Liver (tissue), 9 donors: Measurements from ENCODE around the gene FOXF2. TPM values are rescaled to one million over a fixed set of nuclear protein-coding genes. Genes with fewer than 3 reads are reported as not detected.

Experiments
- DNase-seq: peaks from one replicate; pipeline ENCODE4 v3.0.0-alpha.2; 2017; ENCODE audit warnings: low spot score
- H3K27ac ChIP-seq, 2 donors: one replicate each; pipeline ENCODE4 v1.7.0; 2013; ENCODE audit warnings: inconsistent platforms in 2 of 2, low read length in 2 of 2, control low read depth in 1 of 2, low read depth in 1 of 2, mild to moderate bottlenecking in 1 of 2
- H3K27me3 ChIP-seq, 4 donors: one replicate each; pipeline versions ENCODE4 v1.6.1 to v1.7.0; 2013; ENCODE audit warnings: low read length in 3 of 4, inconsistent platforms in 1 of 4, mild to moderate bottlenecking in 1 of 4, moderate library complexity in 1 of 4; ENCODE audit not compliant: control insufficient read depth in 4 of 4, insufficient read depth in 4 of 4
- H3K36me3 ChIP-seq, 4 donors: one replicate each; pipeline versions ENCODE4 v1.6.1 to v1.7.0; 2013; ENCODE audit warnings: low read length in 3 of 4, mild to moderate bottlenecking in 3 of 4, low read depth in 1 of 4, moderate library complexity in 1 of 4; ENCODE audit not compliant: control insufficient read depth in 4 of 4, insufficient read depth in 3 of 4
- H3K4me1 ChIP-seq, 4 donors: one replicate each; pipeline versions ENCODE4 v1.6.1 to v1.7.0; 2013; ENCODE audit warnings: low read length in 3 of 4, mild to moderate bottlenecking in 3 of 4, moderate library complexity in 1 of 4; ENCODE audit not compliant: control insufficient read depth in 4 of 4, insufficient read depth in 4 of 4
- H3K4me3 ChIP-seq, 3 donors: one replicate each; pipeline versions ENCODE4 v1.6.1 to v1.7.0; 2013; ENCODE audit warnings: low read length in 3 of 3, control low read depth in 1 of 3, low read depth in 1 of 3, mild to moderate bottlenecking in 1 of 3
- H3K9ac ChIP-seq, 2 donors: one replicate each; pipeline ENCODE4 v1.7.0; 2013; ENCODE audit warnings: low read length in 2 of 2, mild to moderate bottlenecking in 2 of 2, moderate library complexity in 2 of 2, control low read depth in 1 of 2, low read depth in 1 of 2
- H3K9me3 ChIP-seq, 4 donors: one replicate each; pipeline versions ENCODE4 v1.6.1 to v1.7.0; 2013; ENCODE audit warnings: low read length in 3 of 4; ENCODE audit not compliant: control insufficient read depth in 4 of 4
- EGR1 ChIP-seq, 2 donors: IDR thresholded peaks; 2 replicates each; pipeline ENCODE4 v1.6.1; 2016 to 2018; ENCODE audit warnings: antibody characterized with exemption in 2 of 2, low read depth in 2 of 2
- FOXA1 ChIP-seq: IDR thresholded peaks from 2 replicates; pipeline ENCODE4 v1.6.1; 2016; ENCODE audit warnings: antibody characterized with exemption
- FOXA2 ChIP-seq: IDR thresholded peaks from 2 replicates; pipeline ENCODE4 v1.6.1; 2016; ENCODE audit warnings: antibody characterized with exemption
- GABPA ChIP-seq, 2 donors: IDR thresholded peaks in 1 of 2; conservative IDR thresholded peaks in 1 of 2; 2 replicates each; pipeline ENCODE4 v1.6.1; 2016; ENCODE audit warnings: antibody characterized with exemption in 2 of 2, mild to moderate bottlenecking in 1 of 2, moderate library complexity in 1 of 2
- HNF4A ChIP-seq, 2 donors: conservative IDR thresholded peaks; 2 replicates each; pipeline ENCODE4 v1.6.1; 2016; ENCODE audit warnings: antibody characterized with exemption in 2 of 2, mild to moderate bottlenecking in 2 of 2
- HNF4G ChIP-seq: IDR thresholded peaks from 2 replicates; pipeline ENCODE4 v1.6.1; 2016; ENCODE audit warnings: antibody characterized with exemption
- JUND ChIP-seq, 2 donors: IDR thresholded peaks; 2 replicates each; pipeline ENCODE4 v1.6.1; 2016; ENCODE audit warnings: antibody characterized with exemption in 2 of 2
- NR2F2 ChIP-seq: IDR thresholded peaks from 2 replicates; pipeline ENCODE4 v1.6.1; 2016; ENCODE audit warnings: antibody characterized with exemption
- RAD21 ChIP-seq, 2 donors: IDR thresholded peaks; 2 replicates each; pipeline ENCODE4 v1.6.1; 2016; ENCODE audit warnings: antibody characterized with exemption in 2 of 2, mild to moderate bottlenecking in 2 of 2
- RXRA ChIP-seq, 2 donors: IDR thresholded peaks; 2 replicates each; pipeline ENCODE4 v1.6.1; 2017 to 2018; ENCODE audit warnings: antibody characterized with exemption in 2 of 2, mild to moderate bottlenecking in 1 of 2
- SP1 ChIP-seq: IDR thresholded peaks from 2 replicates; pipeline ENCODE4 v1.6.1; 2018; ENCODE audit warnings: antibody characterized with exemption, mild to moderate bottlenecking
- TAF1 ChIP-seq: conservative IDR thresholded peaks from 2 replicates; pipeline ENCODE4 v1.6.1; 2016; ENCODE audit warnings: antibody characterized with exemption, mild to moderate bottlenecking
- YY1 ChIP-seq: IDR thresholded peaks from 2 replicates; pipeline ENCODE4 v1.6.1; 2016; ENCODE audit warnings: antibody characterized with exemption, mild to moderate bottlenecking
- WGBS: extraction: QIAGEN DNeasy Blood & Tissue Kit; methylation state at CpG from one replicate; pipeline ENCODE4 v1.1.7; 2013; 5-methylcytosine and 5-hydroxymethylcytosine counted together
- polyA plus RNA-seq, 2 donors: library from polyadenylated mRNA; stranded (reverse) in 1 of 2; unstranded in 1 of 2; fragments of 200-250 nt in 1 of 2; fragments of >200 nt in 1 of 2; fragmentation: Nextera tagmentation in 1 of 2; extraction: Ambion mirVana in 1 of 2; gene quantifications; one replicate each; pipeline versions ENCODE4 v1.2.1 to v1.2.3, GENCODE V29; 2013 to 2015
- total RNA-seq, 2 donors: library from RNA; depleted of rRNA; stranded (reverse); fragments of >200 nt; gene quantifications; one replicate each; pipeline ENCODE4 v1.2.3, GENCODE V29; 2014
- TF ChIP-seq, protein P1 (sequence below): IDR thresholded peaks from 2 replicates; pipeline ENCODE4 v1.6.1; 2016; ENCODE audit warnings: antibody characterized with exemption
- TF ChIP-seq, protein P2 (sequence below): IDR thresholded peaks from 2 replicates; pipeline ENCODE4 v1.6.1; 2016; ENCODE audit warnings: antibody characterized with exemption, mild to moderate bottlenecking
- TF ChIP-seq, protein P3 (sequence below): IDR thresholded peaks from 2 replicates; pipeline ENCODE4 v1.6.1; 2016; ENCODE audit warnings: antibody characterized with exemption
- TF ChIP-seq, protein P4 (sequence below): IDR thresholded peaks from 2 replicates; pipeline ENCODE4 v1.6.1; 2016; ENCODE audit warnings: antibody characterized with exemption
- TF ChIP-seq, protein P5 (sequence below): fragments of 150-350 bp; IDR thresholded peaks from 2 replicates; pipeline ENCODE4 v1.5.1; 2017; ENCODE audit warnings: improper control_type of control experiment, low read depth, low read length; ENCODE audit not compliant: missing input control
- donor health status: healthy.
- donor health status: healthy.
- donor health status: healthy.
- donor health status: healthy.
- donor health status: healthy.

FOXF2 gene
- total and polyA plus RNA-seq, 4 donors, result 0.05 TPM; not detected in 3

DNA sequence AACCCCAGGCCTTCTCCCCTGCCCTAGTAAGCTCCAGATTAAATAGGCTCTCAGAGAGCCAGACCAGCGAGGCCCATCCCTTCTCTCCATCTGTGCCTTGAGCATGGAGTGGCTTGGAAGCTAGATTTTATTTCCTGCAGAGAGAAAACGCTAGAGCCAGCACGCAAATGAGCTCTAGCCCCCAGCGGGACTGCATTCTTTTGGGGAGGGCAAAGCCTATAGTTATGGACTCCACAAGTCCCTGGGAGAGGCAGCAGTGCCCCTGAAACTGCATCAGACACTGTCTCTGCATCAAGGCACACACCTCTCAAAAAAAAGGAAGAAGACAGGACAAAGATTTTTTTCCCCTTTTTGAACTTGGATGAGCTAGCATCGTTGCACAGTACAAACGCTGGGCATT lies 15.8 kb downstream of the FOXF2 start:
- no peak overlapping the region for H3K9ac ChIP-seq
- H3K4me1 ChIP-seq, result no peaks in the 10 kb centered on the region
- H3K27me3 ChIP-seq, result peaks cover 0 to 5% (median 0%) of the 10 kb centered on the region in 4 donors
- no peak overlapping the region for H3K4me3 ChIP-seq
- 81% methylated on average over 6 of the region's 6 CpGs for WGBS
- TF ChIP-seq NR2F2 (no peak), FOXA2 (no peak), YY1 (no peak), TAF1 (no peak), HNF4G (no peak), SP1 (no peak), HNF4A (conservative IDR thresholded peaks at IDR 0.05) (no peak), FOXA1 (no peak), JUND (IDR thresholded peaks at IDR 0.05) (no peak), EGR1 (IDR thresholded peaks at IDR 0.05; ENCODE audit: low read depth in 2 of 2) (no peak), RXRA (IDR thresholded peaks at IDR 0.05) (no peak), RAD21 (IDR thresholded peaks at IDR 0.05) (no peak), GABPA (IDR thresholded peaks at IDR 0.05 in 1 of 2, conservative IDR thresholded peaks at IDR 0.05 in 1 of 2) (no peak)
- TF ChIP-seq, protein P1, sequence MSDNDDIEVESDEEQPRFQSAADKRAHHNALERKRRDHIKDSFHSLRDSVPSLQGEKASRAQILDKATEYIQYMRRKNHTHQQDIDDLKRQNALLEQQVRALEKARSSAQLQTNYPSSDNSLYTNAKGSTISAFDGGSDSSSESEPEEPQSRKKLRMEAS, result no peak
- TF ChIP-seq, protein P2, sequence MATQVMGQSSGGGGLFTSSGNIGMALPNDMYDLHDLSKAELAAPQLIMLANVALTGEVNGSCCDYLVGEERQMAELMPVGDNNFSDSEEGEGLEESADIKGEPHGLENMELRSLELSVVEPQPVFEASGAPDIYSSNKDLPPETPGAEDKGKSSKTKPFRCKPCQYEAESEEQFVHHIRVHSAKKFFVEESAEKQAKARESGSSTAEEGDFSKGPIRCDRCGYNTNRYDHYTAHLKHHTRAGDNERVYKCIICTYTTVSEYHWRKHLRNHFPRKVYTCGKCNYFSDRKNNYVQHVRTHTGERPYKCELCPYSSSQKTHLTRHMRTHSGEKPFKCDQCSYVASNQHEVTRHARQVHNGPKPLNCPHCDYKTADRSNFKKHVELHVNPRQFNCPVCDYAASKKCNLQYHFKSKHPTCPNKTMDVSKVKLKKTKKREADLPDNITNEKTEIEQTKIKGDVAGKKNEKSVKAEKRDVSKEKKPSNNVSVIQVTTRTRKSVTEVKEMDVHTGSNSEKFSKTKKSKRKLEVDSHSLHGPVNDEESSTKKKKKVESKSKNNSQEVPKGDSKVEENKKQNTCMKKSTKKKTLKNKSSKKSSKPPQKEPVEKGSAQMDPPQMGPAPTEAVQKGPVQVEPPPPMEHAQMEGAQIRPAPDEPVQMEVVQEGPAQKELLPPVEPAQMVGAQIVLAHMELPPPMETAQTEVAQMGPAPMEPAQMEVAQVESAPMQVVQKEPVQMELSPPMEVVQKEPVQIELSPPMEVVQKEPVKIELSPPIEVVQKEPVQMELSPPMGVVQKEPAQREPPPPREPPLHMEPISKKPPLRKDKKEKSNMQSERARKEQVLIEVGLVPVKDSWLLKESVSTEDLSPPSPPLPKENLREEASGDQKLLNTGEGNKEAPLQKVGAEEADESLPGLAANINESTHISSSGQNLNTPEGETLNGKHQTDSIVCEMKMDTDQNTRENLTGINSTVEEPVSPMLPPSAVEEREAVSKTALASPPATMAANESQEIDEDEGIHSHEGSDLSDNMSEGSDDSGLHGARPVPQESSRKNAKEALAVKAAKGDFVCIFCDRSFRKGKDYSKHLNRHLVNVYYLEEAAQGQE, result no peak
- TF ChIP-seq, protein P3, sequence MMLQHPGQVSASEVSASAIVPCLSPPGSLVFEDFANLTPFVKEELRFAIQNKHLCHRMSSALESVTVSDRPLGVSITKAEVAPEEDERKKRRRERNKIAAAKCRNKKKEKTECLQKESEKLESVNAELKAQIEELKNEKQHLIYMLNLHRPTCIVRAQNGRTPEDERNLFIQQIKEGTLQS, result no peak
- TF ChIP-seq, protein P4, sequence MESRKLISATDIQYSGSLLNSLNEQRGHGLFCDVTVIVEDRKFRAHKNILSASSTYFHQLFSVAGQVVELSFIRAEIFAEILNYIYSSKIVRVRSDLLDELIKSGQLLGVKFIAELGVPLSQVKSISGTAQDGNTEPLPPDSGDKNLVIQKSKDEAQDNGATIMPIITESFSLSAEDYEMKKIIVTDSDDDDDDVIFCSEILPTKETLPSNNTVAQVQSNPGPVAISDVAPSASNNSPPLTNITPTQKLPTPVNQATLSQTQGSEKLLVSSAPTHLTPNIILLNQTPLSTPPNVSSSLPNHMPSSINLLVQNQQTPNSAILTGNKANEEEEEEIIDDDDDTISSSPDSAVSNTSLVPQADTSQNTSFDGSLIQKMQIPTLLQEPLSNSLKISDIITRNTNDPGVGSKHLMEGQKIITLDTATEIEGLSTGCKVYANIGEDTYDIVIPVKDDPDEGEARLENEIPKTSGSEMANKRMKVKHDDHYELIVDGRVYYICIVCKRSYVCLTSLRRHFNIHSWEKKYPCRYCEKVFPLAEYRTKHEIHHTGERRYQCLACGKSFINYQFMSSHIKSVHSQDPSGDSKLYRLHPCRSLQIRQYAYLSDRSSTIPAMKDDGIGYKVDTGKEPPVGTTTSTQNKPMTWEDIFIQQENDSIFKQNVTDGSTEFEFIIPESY, result no peak
- TF ChIP-seq, protein P5, sequence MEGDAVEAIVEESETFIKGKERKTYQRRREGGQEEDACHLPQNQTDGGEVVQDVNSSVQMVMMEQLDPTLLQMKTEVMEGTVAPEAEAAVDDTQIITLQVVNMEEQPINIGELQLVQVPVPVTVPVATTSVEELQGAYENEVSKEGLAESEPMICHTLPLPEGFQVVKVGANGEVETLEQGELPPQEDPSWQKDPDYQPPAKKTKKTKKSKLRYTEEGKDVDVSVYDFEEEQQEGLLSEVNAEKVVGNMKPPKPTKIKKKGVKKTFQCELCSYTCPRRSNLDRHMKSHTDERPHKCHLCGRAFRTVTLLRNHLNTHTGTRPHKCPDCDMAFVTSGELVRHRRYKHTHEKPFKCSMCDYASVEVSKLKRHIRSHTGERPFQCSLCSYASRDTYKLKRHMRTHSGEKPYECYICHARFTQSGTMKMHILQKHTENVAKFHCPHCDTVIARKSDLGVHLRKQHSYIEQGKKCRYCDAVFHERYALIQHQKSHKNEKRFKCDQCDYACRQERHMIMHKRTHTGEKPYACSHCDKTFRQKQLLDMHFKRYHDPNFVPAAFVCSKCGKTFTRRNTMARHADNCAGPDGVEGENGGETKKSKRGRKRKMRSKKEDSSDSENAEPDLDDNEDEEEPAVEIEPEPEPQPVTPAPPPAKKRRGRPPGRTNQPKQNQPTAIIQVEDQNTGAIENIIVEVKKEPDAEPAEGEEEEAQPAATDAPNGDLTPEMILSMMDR, result no peak
- no peaks in the 10 kb centered on the region for H3K36me3 ChIP-seq
- no peak overlapping the region for H3K27ac ChIP-seq
- no peak for DNase-seq
- H3K9me3 ChIP-seq, result peaks cover 0 to 3% (median under 1%) of the 10 kb centered on the region in 4 donors
